ENCODE data around the gene LGI2. TPM values are rescaled to one million over a fixed set of nuclear protein-coding genes. Genes with fewer than 3 reads are reported as not detected.
"Not testable (repeated sequence)": the region's sequence is repeated elsewhere in the genome, so short reads cannot be mapped to it uniquely, and the experiment has no call there.

LGI2 gene, protein sequence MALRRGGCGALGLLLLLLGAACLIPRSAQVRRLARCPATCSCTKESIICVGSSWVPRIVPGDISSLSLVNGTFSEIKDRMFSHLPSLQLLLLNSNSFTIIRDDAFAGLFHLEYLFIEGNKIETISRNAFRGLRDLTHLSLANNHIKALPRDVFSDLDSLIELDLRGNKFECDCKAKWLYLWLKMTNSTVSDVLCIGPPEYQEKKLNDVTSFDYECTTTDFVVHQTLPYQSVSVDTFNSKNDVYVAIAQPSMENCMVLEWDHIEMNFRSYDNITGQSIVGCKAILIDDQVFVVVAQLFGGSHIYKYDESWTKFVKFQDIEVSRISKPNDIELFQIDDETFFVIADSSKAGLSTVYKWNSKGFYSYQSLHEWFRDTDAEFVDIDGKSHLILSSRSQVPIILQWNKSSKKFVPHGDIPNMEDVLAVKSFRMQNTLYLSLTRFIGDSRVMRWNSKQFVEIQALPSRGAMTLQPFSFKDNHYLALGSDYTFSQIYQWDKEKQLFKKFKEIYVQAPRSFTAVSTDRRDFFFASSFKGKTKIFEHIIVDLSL
- 10 to 100 TPM; 23.6 to 32.3 (median 25.0) TPM for polyA plus RNA-seq (ENCODE audit: insufficient read length in 4 of 4)

GRCh38 chr4:25030277-25031076, at the start of gene LGI2:
Gene LGI2, minus strand, starts transcription at chr4:25030946. Its CDS starts 253 bp downstream, at chr4:25030693.
- no peak for DNase-seq (ENCODE audit: low read depth in 4 of 4, low spot score in 2 of 4)

DNA sequence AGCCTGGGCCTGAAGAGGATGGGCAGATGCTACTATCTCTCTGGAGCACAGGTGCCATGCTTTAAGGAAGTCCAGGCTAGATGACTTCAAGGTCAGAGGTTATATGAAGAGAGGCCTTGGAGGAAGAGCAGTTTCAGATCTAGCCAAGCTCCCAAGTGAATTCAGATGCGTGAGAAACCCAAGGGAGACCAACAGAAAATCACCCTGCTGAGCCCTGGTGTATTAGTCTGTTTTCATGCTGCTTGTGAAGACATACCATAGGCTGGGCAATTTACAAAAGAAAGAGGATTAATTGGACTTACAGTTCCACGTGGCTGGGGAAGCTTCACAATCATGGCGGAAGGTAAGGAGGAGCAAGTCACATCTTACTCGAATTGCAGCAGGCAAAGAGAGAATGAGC, 47.8 kb upstream of the LGI2 start:
- DNase-seq (ENCODE audit: low read depth in 4 of 4, low spot score in 2 of 4): no peak

- no peak for DNase-seq (ENCODE audit: low read depth in 4 of 4, low spot score in 2 of 4)
Measured at GRCh38 chr4:25076625-25077398, 46.1 kb upstream of the LGI2 start.

GRCh38 chr4:25075851-25076250, 45.1 kb upstream of the LGI2 start:
- no peak for DNase-seq (ENCODE audit: low read depth in 4 of 4, low spot score in 2 of 4)

- no peak for DNase-seq (ENCODE audit: low read depth in 4 of 4, low spot score in 2 of 4)
Measured at GRCh38 chr4:25075129-25075528, 44.4 kb upstream of the LGI2 start.

GRCh38 chr4:25070545-25070944, 39.8 kb upstream of the LGI2 start:
- no peak for DNase-seq (ENCODE audit: low read depth in 4 of 4, low spot score in 2 of 4)

GRCh38 chr4:25069014-25069413, 38.3 kb upstream of the LGI2 start:
- no peak for DNase-seq (ENCODE audit: low read depth in 4 of 4, low spot score in 2 of 4)

GRCh38 chr4:25068386-25068785, 37.6 kb upstream of the LGI2 start:
- no peak for DNase-seq (ENCODE audit: low read depth in 4 of 4, low spot score in 2 of 4)

DNA sequence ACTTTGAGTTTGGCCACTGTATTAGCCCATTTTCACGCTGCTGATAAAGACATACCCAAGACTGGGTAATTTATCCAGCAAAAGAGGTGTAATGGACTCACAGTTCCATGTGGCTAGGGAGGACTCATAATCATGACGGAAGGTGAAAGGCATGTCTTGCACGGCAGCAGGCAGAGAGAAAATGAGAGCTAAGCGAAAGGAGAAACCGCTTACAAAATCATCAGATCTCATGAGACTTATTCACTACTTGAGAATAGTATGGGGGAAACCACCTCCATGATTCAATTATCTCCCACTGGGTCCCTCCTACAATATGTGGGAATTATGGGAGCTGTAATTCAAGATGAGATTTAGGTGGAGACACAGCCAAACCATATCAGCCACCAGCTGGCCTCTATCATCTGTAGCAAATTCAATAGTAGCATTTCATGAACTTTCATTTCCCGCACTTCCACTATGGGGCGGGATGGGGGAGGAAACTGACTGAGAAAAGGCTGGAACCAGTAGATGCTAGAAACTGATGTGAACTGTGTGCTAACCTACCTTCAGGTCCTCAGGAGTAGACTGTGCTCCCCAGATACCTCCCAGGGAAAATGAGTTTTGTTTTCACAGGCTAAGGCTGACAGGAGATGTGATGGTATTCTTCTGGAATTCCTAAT, 35.3 kb upstream of the LGI2 start:
- no peak for DNase-seq (ENCODE audit: low read depth in 4 of 4, low spot score in 2 of 4)

- peak in 2 of 4 donors; percentile 58 to 78 for DNase-seq (ENCODE audit: low read depth in 4 of 4, low spot score in 2 of 4)
Measured at GRCh38 chr4:25065431-25065858, 34.7 kb upstream of the LGI2 start.

GRCh38 chr4:25064447-25064846, 33.7 kb upstream of the LGI2 start:
- DNase-seq (ENCODE audit: low read depth in 4 of 4, low spot score in 2 of 4): not testable (repeated sequence)

- no peak for DNase-seq (ENCODE audit: low read depth in 4 of 4, low spot score in 2 of 4)
Measured at GRCh38 chr4:25063116-25063515, 32.4 kb upstream of the LGI2 start.

GRCh38 chr4:25062098-25062497, 31.4 kb upstream of the LGI2 start:
- no peak for DNase-seq (ENCODE audit: low read depth in 4 of 4, low spot score in 2 of 4)

DNA sequence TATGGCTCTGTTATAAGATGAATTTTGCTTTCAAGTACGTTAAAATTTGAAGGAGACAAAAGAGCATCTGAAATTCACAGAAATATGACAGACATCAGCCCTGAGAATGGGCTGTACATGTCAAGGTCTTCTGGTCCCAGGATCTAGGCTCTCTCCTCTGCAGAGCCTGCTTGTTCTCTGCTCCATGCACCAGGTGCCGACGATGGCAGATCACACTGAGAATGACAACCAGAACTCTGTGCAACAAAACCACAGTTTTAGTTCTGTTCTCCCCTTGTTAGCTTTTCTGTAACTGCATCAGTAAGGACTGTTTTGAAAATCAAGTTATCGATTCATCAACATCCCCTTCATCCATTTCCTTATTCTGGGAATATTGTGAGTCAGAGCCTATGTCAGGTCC, 30.9 kb upstream of the LGI2 start:
- no peak for DNase-seq (ENCODE audit: low read depth in 4 of 4, low spot score in 2 of 4)

DNA sequence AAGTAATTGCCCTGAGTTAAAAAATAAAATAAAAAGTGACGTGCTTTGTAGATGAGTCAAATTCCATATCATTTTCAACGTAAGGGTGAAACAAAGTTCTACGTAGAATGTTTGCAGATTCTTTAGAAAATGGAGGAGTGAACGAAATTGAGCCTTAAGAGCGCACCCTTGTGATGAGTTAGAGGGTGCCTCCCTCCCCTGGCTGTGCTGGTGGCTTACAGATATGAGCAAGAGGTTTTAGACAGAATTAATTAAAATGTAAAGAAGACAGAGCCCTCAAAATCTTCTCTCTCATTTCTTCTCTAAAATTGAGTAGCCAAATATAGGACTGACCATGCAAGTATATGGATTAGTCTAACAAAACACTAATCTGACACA, 30.2 kb upstream of the LGI2 start:
- DNase-seq (ENCODE audit: low read depth in 4 of 4, low spot score in 2 of 4): no peak

DNA sequence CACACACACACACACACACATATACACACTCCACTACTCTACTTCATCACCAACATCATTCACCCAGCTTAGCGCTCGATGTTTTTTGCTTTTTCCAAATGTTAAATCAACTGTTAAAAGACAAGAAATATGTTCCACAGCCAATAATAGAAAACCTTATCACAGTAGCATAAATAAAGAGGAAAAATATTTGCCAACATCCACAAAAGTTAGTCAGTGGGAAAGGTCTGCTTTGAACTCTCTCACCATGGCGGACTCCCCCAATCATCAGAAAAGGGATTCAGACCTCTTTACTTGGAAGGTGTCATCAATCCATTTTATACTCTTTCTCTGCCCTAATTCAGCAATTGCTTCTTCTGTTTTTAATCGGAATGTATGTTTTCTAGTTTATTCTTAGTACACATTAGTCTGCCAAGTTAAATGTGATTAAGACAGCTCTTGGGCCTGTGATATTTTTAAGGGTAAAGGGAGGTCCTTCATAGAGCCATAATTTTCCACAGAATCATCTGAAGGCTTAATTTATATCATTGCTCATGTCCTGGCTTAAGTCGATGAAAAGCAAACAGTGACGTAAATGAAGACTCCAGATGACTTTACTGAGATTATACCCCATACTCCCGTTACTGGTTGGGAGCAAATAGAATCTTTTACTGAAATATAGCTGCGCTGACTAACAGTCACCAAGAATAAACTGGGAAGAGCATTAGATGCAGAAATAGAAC, 29.7 kb upstream of the LGI2 start:
- no peak for DNase-seq (ENCODE audit: low read depth in 4 of 4, low spot score in 2 of 4)

DNA sequence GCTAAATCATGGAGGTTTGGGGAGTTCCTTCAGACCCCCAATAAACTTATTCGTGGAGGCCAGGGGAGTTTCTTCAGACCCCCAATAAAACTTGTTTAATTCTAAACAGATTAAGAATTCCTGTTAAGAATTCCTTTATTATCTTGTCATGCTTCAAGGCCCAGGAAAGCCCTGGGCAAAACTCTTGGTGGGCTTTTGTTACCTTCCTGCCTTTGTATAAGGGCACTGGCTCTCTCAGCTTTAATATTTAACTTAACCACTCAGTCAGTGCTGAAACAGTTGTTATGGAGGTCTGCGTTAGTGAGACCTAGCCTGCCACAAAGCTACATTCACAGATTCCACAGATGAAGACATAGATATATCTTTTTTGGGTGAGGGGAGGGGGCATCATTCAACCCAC, 29.0 kb upstream of the LGI2 start:
- no peak for DNase-seq (ENCODE audit: low read depth in 4 of 4, low spot score in 2 of 4)

DNA sequence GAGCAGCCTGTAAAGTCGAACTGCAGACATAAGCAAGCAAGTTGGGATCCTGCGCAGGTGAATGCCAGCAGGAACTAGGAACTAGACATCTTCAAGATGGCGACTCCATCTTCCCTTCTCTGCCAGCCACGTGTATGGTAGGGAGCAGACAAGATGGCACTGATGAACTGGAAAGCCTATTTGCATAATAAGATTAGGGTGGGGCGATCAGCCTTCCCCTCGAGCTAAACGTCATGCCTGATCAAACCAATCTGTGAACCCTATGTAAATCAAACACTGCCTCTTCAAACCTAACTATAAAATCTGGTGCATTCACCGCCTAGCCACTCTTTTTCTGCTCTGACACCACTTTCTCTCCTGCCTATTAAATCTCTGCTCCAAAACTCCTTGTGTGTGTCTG, 28.1 kb upstream of the LGI2 start:
- no peak for DNase-seq (ENCODE audit: low read depth in 4 of 4, low spot score in 2 of 4)

- no peak for DNase-seq (ENCODE audit: low read depth in 4 of 4, low spot score in 2 of 4)
Measured at GRCh38 chr4:25057299-25057698, 26.6 kb upstream of the LGI2 start.

- not testable (repeated sequence) for DNase-seq (ENCODE audit: low read depth in 4 of 4, low spot score in 2 of 4)
Measured at GRCh38 chr4:25052037-25052436, 21.3 kb upstream of the LGI2 start.
